ENCODE data around the gene CNTN4. TPM values are rescaled to one million over a fixed set of nuclear protein-coding genes. Genes with fewer than 3 reads are reported as not detected.

The CNTN4 gene
- total RNA-seq, 1 experiment from 2014 or later = 0.12 TPM

- H3K36me3 Mint-ChIP-seq (ENCODE audit: insufficient read depth, unreplicated experiment) = no peaks in the 10 kb centered on the region
- no peak overlapping the region for H3K27ac Mint-ChIP-seq (ENCODE audit: low read depth, unreplicated experiment)
- intact Hi-C loops (cut with micrococcal nuclease) = no loop called here
- no peak for DNase-seq (ENCODE audit: unreplicated experiment)
- H3K27me3 Mint-ChIP-seq (ENCODE audit: insufficient read depth, unreplicated experiment) = peaks cover 99% of the 10 kb centered on the region
- POLR2A ChIA-PET = no interaction called here
- no peaks in the 10 kb centered on the region for H3K4me1 Mint-ChIP-seq (ENCODE audit: insufficient read depth, unreplicated experiment)
- H3K4me3 Mint-ChIP-seq (ENCODE audit: unreplicated experiment) = no peak overlapping the region
- TF ChIP-seq CTCF (IDR thresholded peaks at IDR 0.05; ENCODE audit: unreplicated experiment) = no peak
- H3K9me3 Mint-ChIP-seq (ENCODE audit: unreplicated experiment) = no peaks in the 10 kb centered on the region
- CTCF ChIA-PET = no interaction called here
- no TSS peak for BruUV-seq (replicated peaks)
These were observed 869.2 kb downstream of the CNTN4 start for GRCh38 chr3:2967871-2968270.

GRCh38 chr3:2968475-2968874 lies 869.8 kb downstream of the CNTN4 start:
- POLR2A ChIA-PET = no interaction called here
- no peak for TF ChIP-seq CTCF (IDR thresholded peaks at IDR 0.05; ENCODE audit: unreplicated experiment)
- Mint-ChIP-seq H3K27ac (ENCODE audit: low read depth, unreplicated experiment) (no peak overlapping the region), H3K9me3 (ENCODE audit: unreplicated experiment) (no peaks in the 10 kb centered on the region), H3K27me3 (ENCODE audit: insufficient read depth, unreplicated experiment) (peaks cover 99% of the 10 kb centered on the region), H3K36me3 (ENCODE audit: insufficient read depth, unreplicated experiment) (no peaks in the 10 kb centered on the region), H3K4me1 (ENCODE audit: insufficient read depth, unreplicated experiment) (no peaks in the 10 kb centered on the region), H3K4me3 (ENCODE audit: unreplicated experiment) (no peak overlapping the region)
- BruUV-seq (replicated peaks) = no TSS peak
- no peak for DNase-seq (ENCODE audit: unreplicated experiment)
- intact Hi-C loops (cut with micrococcal nuclease) = no loop called here
- CTCF ChIA-PET = interaction anchor here (0.6 kb wide), 1 partner anchor 15 kb away, joined by 3 read pairs; no protein-coding TSS in a partner anchor

- Mint-ChIP-seq H3K27ac (ENCODE audit: low read depth, unreplicated experiment) (no peak overlapping the region), H3K36me3 (ENCODE audit: insufficient read depth, unreplicated experiment) (no peaks in the 10 kb centered on the region), H3K27me3 (ENCODE audit: insufficient read depth, unreplicated experiment) (peaks cover 98% of the 10 kb centered on the region), H3K9me3 (ENCODE audit: unreplicated experiment) (no peaks in the 10 kb centered on the region), H3K4me1 (ENCODE audit: insufficient read depth, unreplicated experiment) (no peaks in the 10 kb centered on the region), H3K4me3 (ENCODE audit: unreplicated experiment) (no peak overlapping the region)
- DNase-seq (ENCODE audit: unreplicated experiment) = no peak
- CTCF ChIA-PET = interaction anchor here (0.6 kb wide), 2 partner anchors 147 to 841 kb away, joined by 3 to 5 read pairs; no protein-coding TSS in a partner anchor
- intact Hi-C loops (cut with micrococcal nuclease) = no loop called here
- no peak for TF ChIP-seq CTCF (IDR thresholded peaks at IDR 0.05; ENCODE audit: unreplicated experiment)
- BruUV-seq (replicated peaks) = no TSS peak
- POLR2A ChIA-PET = no interaction called here
These were observed 877.5 kb downstream of the CNTN4 start for GRCh38 chr3:2976212-2976611.

GRCh38 chr3:2976796-2977195 lies 878.1 kb downstream of the CNTN4 start:
- Mint-ChIP-seq H3K27me3 (ENCODE audit: insufficient read depth, unreplicated experiment) (peaks cover 93% of the 10 kb centered on the region), H3K4me3 (ENCODE audit: unreplicated experiment) (no peak overlapping the region), H3K36me3 (ENCODE audit: insufficient read depth, unreplicated experiment) (no peaks in the 10 kb centered on the region), H3K9me3 (ENCODE audit: unreplicated experiment) (no peaks in the 10 kb centered on the region), H3K27ac (ENCODE audit: low read depth, unreplicated experiment) (no peak overlapping the region), H3K4me1 (ENCODE audit: insufficient read depth, unreplicated experiment) (no peaks in the 10 kb centered on the region)
- no TSS peak for BruUV-seq (replicated peaks)
- no peak for TF ChIP-seq CTCF (IDR thresholded peaks at IDR 0.05; ENCODE audit: unreplicated experiment)
- CTCF ChIA-PET = interaction anchor here (0.6 kb wide), 2 partner anchors 147 to 842 kb away, joined by 3 to 5 read pairs; no protein-coding TSS in a partner anchor
- intact Hi-C loops (cut with micrococcal nuclease) = no loop called here
- no peak for DNase-seq (ENCODE audit: unreplicated experiment)
- POLR2A ChIA-PET = no interaction called here
